HG03280 (cell line): ENCODE results near the gene CLDN19.
"Not testable (repeated sequence)": the region's sequence is repeated elsewhere in the genome, so short reads cannot be mapped to it uniquely, and the experiment has no call there.

Experiments
- ATAC-seq: cut with Tn5 transposase; IDR thresholded peaks from one replicate; pipeline ENCODE4 v1.9.1; 2021; ENCODE audit warnings: mild to moderate bottlenecking, moderate library complexity; ENCODE audit not compliant: unreplicated experiment

CLDN19 gene

GRCh38 chr1:42713293-42713692, 26.7 kb downstream of the CLDN19 start:
- no peak for ATAC-seq

- not testable (repeated sequence) for ATAC-seq
These were observed 27.2 kb downstream of the CLDN19 start for GRCh38 chr1:42712808-42713207.

- ATAC-seq: no peak
These were observed 36.1 kb downstream of the CLDN19 start for GRCh38 chr1:42703888-42704464.

GRCh38 chr1:42700006-42700405, 40.0 kb downstream of the CLDN19 start:
- ATAC-seq: no peak

- no peak for ATAC-seq
These were observed 41.8 kb downstream of the CLDN19 start for GRCh38 chr1:42698081-42698813.

- ATAC-seq: no peak
These were observed 47.1 kb downstream of the CLDN19 start for GRCh38 chr1:42692911-42693310.

GRCh38 chr1:42692461-42692860, 47.6 kb downstream of the CLDN19 start:
- ATAC-seq: no peak

GRCh38 chr1:42691157-42691498, 48.9 kb downstream of the CLDN19 start:
- ATAC-seq: no peak

GRCh38 chr1:42690477-42691156, 49.4 kb downstream of the CLDN19 start:
- no peak for ATAC-seq

GRCh38 chr1:42689912-42690311, 50.1 kb downstream of the CLDN19 start:
- no peak for ATAC-seq

GRCh38 chr1:42686418-42686817, 53.6 kb downstream of the CLDN19 start:
- ATAC-seq: no peak

GRCh38 chr1:42684139-42684538, 55.9 kb downstream of the CLDN19 start:
- no peak for ATAC-seq
